RWPE2 (cell line): Measurements from ENCODE around the gene SHANK2.

Source experiments
- ATAC-seq: fragments of 200-7000 bp; cut with Tn5 transposase; 3 replicates; pipeline ENCODE4 v1.9.1; 2021; ENCODE audit warnings: low read depth
- DNase-seq: peaks from one replicate; pipeline ENCODE4 v3.0.0-alpha.2; 2020; ENCODE audit warnings: low spot score
- H3K27ac ChIP-seq: fragments of 450-650 bp; 2 replicates; pipeline ENCODE4 v1.5.1; 2017; ENCODE audit warnings: mild to moderate bottlenecking; ENCODE audit not compliant: poor library complexity, severe bottlenecking
- H3K27me3 ChIP-seq: fragments of 250-450 bp; sonication (Bioruptor Pico); 2 replicates; pipeline ENCODE4 v1.5.1; 2021; ENCODE audit warnings: mild to moderate bottlenecking, moderate library complexity; ENCODE audit not compliant: insufficient read depth, poor library complexity, severe bottlenecking
- H3K36me3 ChIP-seq: fragments of 250-450 bp; sonication (Bioruptor Pico); 2 replicates; pipeline ENCODE4 v1.5.1; 2020; ENCODE audit warnings: low read depth, mild to moderate bottlenecking, moderate library complexity
- H3K4me1 ChIP-seq: fragments of 250-450 bp; sonication (Bioruptor Pico); 2 replicates; pipeline ENCODE4 v1.5.1; 2021; ENCODE audit warnings: mild to moderate bottlenecking, moderate library complexity; ENCODE audit not compliant: insufficient read depth, poor library complexity, severe bottlenecking
- H3K4me3 ChIP-seq: fragments of 250-450 bp; sonication (Bioruptor Pico); 2 replicates; pipeline ENCODE4 v1.5.1; 2021; ENCODE audit warnings: mild to moderate bottlenecking, moderate library complexity; ENCODE audit not compliant: severe bottlenecking
- H3K9me3 ChIP-seq: fragments of 250-450 bp; sonication (Bioruptor Pico); 2 replicates; pipeline ENCODE4 v1.5.1; 2021; ENCODE audit warnings: mild to moderate bottlenecking, moderate library complexity; ENCODE audit not compliant: severe bottlenecking
- CTCF ChIP-seq: fragments of 450-650 bp; IDR thresholded peaks from one replicate; pipeline ENCODE4 v1.5.1; 2017; ENCODE audit warnings: mild to moderate bottlenecking, moderate library complexity; ENCODE audit not compliant: poor library complexity, severe bottlenecking

SHANK2 gene

GRCh38 chr11:71202966-71203365, 49.4 kb downstream of the SHANK2 start:
- TF ChIP-seq CTCF: no peak
- DNase-seq: no peak
- no peak for ATAC-seq
- no peaks in the 10 kb centered on the region for H3K9me3 ChIP-seq
- no peaks in the 10 kb centered on the region for H3K27me3 ChIP-seq
- H3K4me1 ChIP-seq: no peaks in the 10 kb centered on the region
- H3K4me3 ChIP-seq: no peak overlapping the region
- no peaks in the 10 kb centered on the region for H3K36me3 ChIP-seq
- H3K27ac ChIP-seq: no peak overlapping the region

GRCh38 chr11:71202598-71202944, 49.8 kb downstream of the SHANK2 start:
- H3K27ac ChIP-seq: no peak overlapping the region
- no peaks in the 10 kb centered on the region for H3K4me1 ChIP-seq
- TF ChIP-seq CTCF: no peak
- H3K27me3 ChIP-seq: no peaks in the 10 kb centered on the region
- ATAC-seq (no peak), DNase-seq (no peak)
- H3K9me3 ChIP-seq: no peaks in the 10 kb centered on the region
- H3K36me3 ChIP-seq: no peaks in the 10 kb centered on the region
- H3K4me3 ChIP-seq: no peak overlapping the region
